Endothelial cell of umbilical vein (primary cell): ENCODE measurements around the gene RNLS. TPM values are rescaled to one million over a fixed set of nuclear protein-coding genes. Genes with fewer than 3 reads are reported as not detected.
A peak's percentile ranks its signal among the peaks of the same experiment; 100 is the strongest.

Experiments used
- BruUV-seq: library from RNA; stranded (reverse); fragments of 400-500 nt; replicated peaks from 2 replicates; lab custom pipeline; 2021; lab: Mats Ljungman, UMichigan
- CTCF ChIA-PET: fragments of 300-600, 350-600 bp; sonication (Branson Sonifier 250); formaldehyde crosslinking; loops from one replicate; lab custom pipeline; 2021; ENCODE audit warnings: antibody characterized with exemption, inconsistent platforms; lab: Charles Lee
- POLR2A ChIA-PET: fragments of 300-600, 350-600 bp; sonication (Branson Sonifier 250); formaldehyde crosslinking; loops from one replicate; lab custom pipeline; 2021; ENCODE audit warnings: antibody characterized with exemption, inconsistent platforms; lab: Charles Lee
- DNase-seq: peaks from one replicate; pipeline ENCODE4 v3.0.0-alpha.2; 2011; ENCODE audit warnings: low read depth, low spot score
- FAIRE-seq: peaks from 2 replicates; lab custom pipeline; 2011; peaks lifted over from hg19 to GRCh38; lab: Jason Lieb, UNC
- H2AFZ ChIP-seq: 2 replicates; pipeline ENCODE4 v1.6.0; 2012; ENCODE audit warnings: low read depth, low read length, control low read depth, inconsistent platforms
- H3K27ac ChIP-seq: 2 replicates; pipeline ENCODE4 v1.5.1; 2011; ENCODE audit warnings: low read depth, mild to moderate bottlenecking, control low read depth, low read length, moderate library complexity; ENCODE audit not compliant: insufficient read depth
- H3K27me3 ChIP-seq, 2 experiments: 2 replicates each; pipeline versions ENCODE4 v1.6.0 to v1.6.1; 2011; ENCODE audit warnings: low read length in 2 of 2, mixed read lengths in 1 of 2; ENCODE audit not compliant: control insufficient read depth in 2 of 2, insufficient read depth in 2 of 2
- H3K36me3 ChIP-seq, 2 experiments: 2 replicates in 1 of 2; 3 replicates in 1 of 2; pipeline ENCODE4 v1.5.1; 2011; ENCODE audit warnings: low read length in 2 of 2, mild to moderate bottlenecking in 1 of 2, moderate library complexity in 1 of 2; ENCODE audit not compliant: control insufficient read depth in 2 of 2, insufficient read depth in 2 of 2; ENCODE audit errors: extremely low read depth in 1 of 2
- H3K4me1 ChIP-seq: 3 replicates; pipeline ENCODE4 v1.5.1; 2011; ENCODE audit warnings: mild to moderate bottlenecking, low read length; ENCODE audit not compliant: control insufficient read depth, insufficient read depth; ENCODE audit errors: extremely low read depth
- H3K4me2 ChIP-seq: 2 replicates; pipeline ENCODE4 v1.6.1; 2011; ENCODE audit warnings: low read length, control low read depth, mixed read lengths; ENCODE audit not compliant: insufficient read depth
- H3K4me3 ChIP-seq, 3 experiments: fragments of 200-600 bp in 1 of 3; sonication (generic), shearing (Covaris generic) in 1 of 3; replicated peaks in 1 of 3; 2 replicates each; pipeline ENCODE4 v1.5.1; 2011 to 2016; ENCODE audit warnings: control low read depth in 3 of 3, low read length in 3 of 3, mild to moderate bottlenecking in 2 of 3, inconsistent platforms in 1 of 3, low read depth in 1 of 3, moderate library complexity in 1 of 3; ENCODE audit not compliant: insufficient read depth in 1 of 3
- H3K79me2 ChIP-seq: 2 replicates; pipeline ENCODE4 v1.6.0; 2012; ENCODE audit warnings: low read length, inconsistent platforms; ENCODE audit not compliant: control insufficient read depth, insufficient read depth
- H3K9ac ChIP-seq: replicated peaks from 2 replicates; pipeline ENCODE3; 2011; ENCODE audit warnings: low read length, control low read depth; ENCODE audit not compliant: insufficient read depth; ENCODE audit errors: extremely low read depth
- H3K9me1 ChIP-seq: replicated peaks from 3 replicates; pipeline ENCODE4 v1.6.0; 2011; ENCODE audit warnings: mild to moderate bottlenecking, low read length; ENCODE audit not compliant: control insufficient read depth, insufficient read depth; ENCODE audit errors: extremely low read depth
- H3K9me3 ChIP-seq: replicated peaks from 2 replicates; pipeline ENCODE4 v1.5.1; 2012; ENCODE audit warnings: low read length, inconsistent platforms; ENCODE audit not compliant: control insufficient read depth, insufficient read depth
- H4K20me1 ChIP-seq: replicated peaks from 2 replicates; pipeline ENCODE3; 2011; ENCODE audit warnings: mild to moderate bottlenecking, low read length; ENCODE audit not compliant: control insufficient read depth, insufficient read depth; ENCODE audit errors: extremely low read depth
- EZH2 ChIP-seq: IDR thresholded peaks from 2 replicates; pipeline ENCODE4 v1.6.1; 2012; ENCODE audit warnings: borderline replicate concordance, low read depth, mild to moderate bottlenecking, moderate library complexity, low read length, inconsistent platforms; ENCODE audit not compliant: severe bottlenecking
- FOS ChIP-seq: IDR thresholded peaks from 2 replicates; pipeline ENCODE4 v1.6.1; 2011; ENCODE audit warnings: mild to moderate bottlenecking, low read length, moderate library complexity, borderline replicate concordance; ENCODE audit not compliant: insufficient read depth
- GATA2 ChIP-seq: IDR thresholded peaks from 2 replicates; pipeline ENCODE4 v1.7.0; 2011; ENCODE audit warnings: low read depth, mild to moderate bottlenecking, moderate library complexity, mixed read lengths, low read length; ENCODE audit not compliant: insufficient read length, insufficient read depth
- MYC ChIP-seq: IDR thresholded peaks from one replicate; pipeline ENCODE4 v1.6.1; 2011; ENCODE audit warnings: mild to moderate bottlenecking, low read depth, low read length
- POLR2AphosphoS5 ChIP-seq: IDR thresholded peaks from 2 replicates; pipeline ENCODE4 v1.6.1; 2012; ENCODE audit warnings: low read depth, mild to moderate bottlenecking, control low read depth, low read length, moderate library complexity; ENCODE audit not compliant: insufficient read depth
- dilution Hi-C: fragments of 300-500 bp; cut with MboI; formaldehyde crosslinking; loops from one replicate; pipeline ENCODE4 v1.15.0; 2019; ENCODE audit warnings: low sequenced_read_pairs; ENCODE audit not compliant: extremely low pct_ligation_motif_present
- intact Hi-C: fragments of 100-400 bp; cut with micrococcal nuclease; formaldehyde crosslinking; loops from one replicate; pipeline ENCODE4 v1.10.0; 2022
- polyA plus RNA-seq, 4 experiments: library from polyadenylated mRNA; depleted of rRNA in 3 of 4; stranded (reverse) in 3 of 4; unstranded in 1 of 4; fragments of >200 nt; gene quantifications; 2 replicates each; pipeline versions ENCODE4 v1.2.1 to v1.2.3, GENCODE V29; 2011 to 2012; ENCODE audit warnings: missing spikeins in 1 of 4
- total RNA-seq: library from RNA; stranded (reverse); gene quantifications from 2 replicates; pipeline ENCODE4 v1.2.3, GENCODE V29; 2021

RNLS gene
- total and polyA plus RNA-seq, 2 donors (not counting 3 experiments of a cell fraction or from before 2014, with no cell fraction given) = 2.5 to 4.6 TPM

- TF ChIP-seq EZH2 (no peak), MYC (no peak), POLR2AphosphoS5 (peak; percentile 44), GATA2 (peak; percentile 59), FOS (peak; percentile 8)
- Histone ChIP-seq H3K27me3 (no peaks in the 10 kb centered on the region), H3K9me3 (no peaks in the 10 kb centered on the region), H3K79me2 (no peaks in the 10 kb centered on the region), H3K4me3 (no peak overlapping the region), H3K27ac (peak overlapping the region; percentile 81), H3K4me1 (peaks cover 22% of the 10 kb centered on the region), H3K9ac (peak overlapping the region; percentile 53), H3K4me2 (peak overlapping the region; percentile 75), H3K9me1 (no peaks in the 10 kb centered on the region), H2AFZ (peak overlapping the region; percentile 98), H4K20me1 (no peaks in the 10 kb centered on the region), H3K36me3 (no peaks in the 10 kb centered on the region)
- intact Hi-C loops (loop anchor here (1.0 kb wide), 1 partner anchor 381 kb away; the partner anchor contains the start of genes KLLN and PTEN), dilution Hi-C loops (no loop called here)
- FAIRE-seq (peak; percentile 92), DNase-seq (peak; percentile 90)
- no TSS peak for BruUV-seq
- POLR2A ChIA-PET = no interaction called here
- CTCF ChIA-PET = interaction anchor here (0.8 to 2.0 kb wide), 5 partner anchors 60 to 382 kb away, joined by 3 to 9 read pairs (median 3); no protein-coding TSS in a partner anchor
Observed at GRCh38 chr10:88243836-88244730, 339.0 kb downstream of the RNLS start.
